K562 (cell line): Measurements from ENCODE around the gene FAM171A2. TPM values are rescaled to one million over a fixed set of nuclear protein-coding genes. Genes with fewer than 3 reads are reported as not detected.
A peak's percentile ranks its signal among the peaks of the same experiment; 100 is the strongest.

Experiments used
- FOXJ3 ChIP-seq: sonication (generic); formaldehyde crosslinking; IDR thresholded peaks from 2 replicates; pipeline ENCODE4 v1.4.0; 2020; ENCODE audit warnings: mild to moderate bottlenecking, missing genetic modification reagents
- GABPA ChIP-seq: fragments of 200-800 bp; sonication (Bioruptor generic); conservative IDR thresholded peaks from 2 replicates; pipeline ENCODE4 v1.6.1; 2016; ENCODE audit warnings: low read depth, missing genetic modification characterization, missing compliant biosample characterization
- HDAC8 ChIP-seq: fragments of 450-650 bp; IDR thresholded peaks from 2 replicates; pipeline ENCODE4 v1.6.1; 2016; ENCODE audit warnings: mild to moderate bottlenecking, missing genetic modification characterization, moderate library complexity, missing compliant biosample characterization
- ILK ChIP-seq: fragments of 450-650 bp; IDR thresholded peaks from 2 replicates; pipeline ENCODE4 v1.6.1; 2016; ENCODE audit warnings: missing genetic modification characterization, low read depth, mild to moderate bottlenecking, missing compliant biosample characterization, moderate library complexity, borderline replicate concordance
- KHSRP ChIP-seq: fragments of 450-650 bp; IDR thresholded peaks from 2 replicates; pipeline ENCODE4 v1.6.1; 2017
- LARP7 ChIP-seq: fragments of 450-650 bp; IDR thresholded peaks from 2 replicates; pipeline ENCODE4 v1.6.1; 2016
- NR1H2 ChIP-seq: sonication (generic); formaldehyde crosslinking; IDR thresholded peaks from 2 replicates; pipeline ENCODE4 v1.4.0; 2020; ENCODE audit warnings: mild to moderate bottlenecking, missing genetic modification reagents
- POLR2B ChIP-seq: fragments of 450-650 bp; IDR thresholded peaks from 2 replicates; pipeline ENCODE4 v1.6.1; 2018; ENCODE audit warnings: low read depth; ENCODE audit not compliant: partially characterized antibody
- RBM17 ChIP-seq: fragments of 200-400 bp; formaldehyde crosslinking; IDR thresholded peaks from 2 replicates; pipeline ENCODE4 v1.6.1; 2017; ENCODE audit warnings: low read depth, mild to moderate bottlenecking, low read length, borderline replicate concordance
- STAT5B ChIP-seq: fragments of 250-450 bp; sonication (Bioruptor Pico); IDR thresholded peaks from 2 replicates; pipeline ENCODE4 v1.8.0; 2021; ENCODE audit warnings: mild to moderate bottlenecking, inconsistent platforms
- ZNF134 ChIP-seq: fragments of 250-450 bp; sonication (Bioruptor Pico); conservative IDR thresholded peaks from 2 replicates; pipeline ENCODE4 v1.4.0; 2020
- ZNF165 ChIP-seq: fragments of 250-450 bp; sonication (Bioruptor Pico); IDR thresholded peaks from 2 replicates; pipeline ENCODE4 v1.4.0; 2020; ENCODE audit warnings: borderline replicate concordance
- polyA plus RNA-seq, 8 experiments: library from polyadenylated mRNA; depleted of rRNA in 4 of 8; stranded (reverse) in 5 of 8; unstranded in 3 of 8; fragments of >200 nt; fragmentation: Nextera tagmentation in 2 of 8; fragmentation: Illumina TruSeq in 1 of 8; extraction: Ambion mirVana in 2 of 8; extraction: Trizol in 1 of 8; gene quantifications; 2 replicates each; pipeline versions ENCODE4 v1.2.1 to v1.2.3, GENCODE V29; 2011 to 2014; ENCODE audit warnings: inconsistent platforms in 1 of 8, missing spikeins in 1 of 8
- total RNA-seq, 7 experiments: library from RNA; depleted of rRNA in 6 of 7; stranded (reverse); fragments of >200 nt in 6 of 7; fragmentation: Illumina TruSeq in 2 of 7; extraction: Trizol in 2 of 7; gene quantifications; 2 replicates each; pipeline versions ENCODE4 v1.2.1 to v1.2.3, GENCODE V29; 2011 to 2021; ENCODE audit warnings: low replicate concordance in 1 of 7
- TF ChIP-seq, protein P1 (sequence below): fragments of 450-650 bp; IDR thresholded peaks from 2 replicates; pipeline ENCODE4 v1.6.1; 2017; ENCODE audit warnings: antibody characterized with exemption, mild to moderate bottlenecking
- TF ChIP-seq, protein P2 (sequence below): sonication (generic); formaldehyde crosslinking; IDR thresholded peaks from 2 replicates; pipeline ENCODE4 v1.8.0; 2022; ENCODE audit warnings: missing genetic modification reagents, mild to moderate bottlenecking, moderate library complexity, borderline replicate concordance
- TF ChIP-seq, protein P3 (sequence below): fragments of 450-650 bp; IDR thresholded peaks from 2 replicates; pipeline ENCODE4 v1.6.1; 2016; ENCODE audit warnings: missing biosample characterization, missing genetic modification characterization
- TF ChIP-seq, protein P4 (sequence below): fragments of 250-450 bp; sonication (Bioruptor Pico); IDR thresholded peaks from 2 replicates; pipeline ENCODE4 v1.8.0; 2022; ENCODE audit warnings: inconsistent platforms
- TF ChIP-seq, protein P5 (sequence below): fragments of 250-450 bp; sonication (Bioruptor Pico); IDR thresholded peaks from 2 replicates; pipeline ENCODE4 v1.8.0; 2022; ENCODE audit warnings: moderate library complexity, mild to moderate bottlenecking, inconsistent platforms
- TF ChIP-seq, protein P6 (sequence below), 2 experiments: fragments of 450-650 bp in 1 of 2; sonication (generic) in 1 of 2; formaldehyde crosslinking; conservative IDR thresholded peaks; 2 replicates each; pipeline versions ENCODE4 v1.4.0 to v1.8.1; 2020 to 2022; ENCODE audit warnings: mild to moderate bottlenecking in 1 of 2, missing genetic modification reagents in 1 of 2

FAM171A2 gene
- total and polyA plus RNA-seq, 9 of the 15 experiments (the other 6 are each of a cell fraction or from before 2014, with no cell fraction given), result 0.10 to 10.2 (median 2.0) TPM; not detected in 1

DNA sequence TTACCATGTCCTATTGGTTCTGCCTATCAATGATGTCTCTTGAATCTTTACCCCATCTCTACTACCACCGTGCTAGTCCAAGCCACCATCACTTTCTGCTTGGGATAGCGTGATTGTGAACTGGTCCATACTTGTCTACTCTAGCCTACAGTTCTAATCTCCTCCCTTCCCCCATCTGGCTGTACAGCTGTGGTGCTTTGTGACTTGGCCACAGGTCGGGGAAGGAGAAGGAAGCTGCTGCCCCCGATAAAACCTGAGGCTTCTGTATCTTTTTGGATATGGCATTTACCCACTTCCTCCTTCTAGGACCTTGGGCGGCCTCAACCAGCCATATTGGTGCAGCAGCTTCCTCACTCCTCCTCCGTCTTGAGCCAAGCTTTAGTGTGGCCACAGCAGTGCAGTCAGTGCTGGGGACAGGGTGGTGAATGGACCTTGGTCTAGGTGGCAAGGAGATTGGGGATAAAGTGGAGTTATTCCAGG lies 26.1 kb upstream of the FAM171A2 start (continued):
- TF ChIP-seq, protein P1, sequence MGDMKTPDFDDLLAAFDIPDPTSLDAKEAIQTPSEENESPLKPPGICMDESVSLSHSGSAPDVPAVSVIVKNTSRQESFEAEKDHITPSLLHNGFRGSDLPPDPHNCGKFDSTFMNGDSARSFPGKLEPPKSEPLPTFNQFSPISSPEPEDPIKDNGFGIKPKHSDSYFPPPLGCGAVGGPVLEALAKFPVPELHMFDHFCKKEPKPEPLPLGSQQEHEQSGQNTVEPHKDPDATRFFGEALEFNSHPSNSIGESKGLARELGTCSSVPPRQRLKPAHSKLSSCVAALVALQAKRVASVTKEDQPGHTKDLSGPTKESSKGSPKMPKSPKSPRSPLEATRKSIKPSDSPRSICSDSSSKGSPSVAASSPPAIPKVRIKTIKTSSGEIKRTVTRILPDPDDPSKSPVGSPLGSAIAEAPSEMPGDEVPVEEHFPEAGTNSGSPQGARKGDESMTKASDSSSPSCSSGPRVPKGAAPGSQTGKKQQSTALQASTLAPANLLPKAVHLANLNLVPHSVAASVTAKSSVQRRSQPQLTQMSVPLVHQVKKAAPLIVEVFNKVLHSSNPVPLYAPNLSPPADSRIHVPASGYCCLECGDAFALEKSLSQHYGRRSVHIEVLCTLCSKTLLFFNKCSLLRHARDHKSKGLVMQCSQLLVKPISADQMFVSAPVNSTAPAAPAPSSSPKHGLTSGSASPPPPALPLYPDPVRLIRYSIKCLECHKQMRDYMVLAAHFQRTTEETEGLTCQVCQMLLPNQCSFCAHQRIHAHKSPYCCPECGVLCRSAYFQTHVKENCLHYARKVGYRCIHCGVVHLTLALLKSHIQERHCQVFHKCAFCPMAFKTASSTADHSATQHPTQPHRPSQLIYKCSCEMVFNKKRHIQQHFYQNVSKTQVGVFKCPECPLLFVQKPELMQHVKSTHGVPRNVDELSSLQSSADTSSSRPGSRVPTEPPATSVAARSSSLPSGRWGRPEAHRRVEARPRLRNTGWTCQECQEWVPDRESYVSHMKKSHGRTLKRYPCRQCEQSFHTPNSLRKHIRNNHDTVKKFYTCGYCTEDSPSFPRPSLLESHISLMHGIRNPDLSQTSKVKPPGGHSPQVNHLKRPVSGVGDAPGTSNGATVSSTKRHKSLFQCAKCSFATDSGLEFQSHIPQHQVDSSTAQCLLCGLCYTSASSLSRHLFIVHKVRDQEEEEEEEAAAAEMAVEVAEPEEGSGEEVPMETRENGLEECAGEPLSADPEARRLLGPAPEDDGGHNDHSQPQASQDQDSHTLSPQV, result peak; percentile 88
- no peak for TF ChIP-seq NR1H2 (CRISPR knock-in tag)
- TF ChIP-seq, protein P2, sequence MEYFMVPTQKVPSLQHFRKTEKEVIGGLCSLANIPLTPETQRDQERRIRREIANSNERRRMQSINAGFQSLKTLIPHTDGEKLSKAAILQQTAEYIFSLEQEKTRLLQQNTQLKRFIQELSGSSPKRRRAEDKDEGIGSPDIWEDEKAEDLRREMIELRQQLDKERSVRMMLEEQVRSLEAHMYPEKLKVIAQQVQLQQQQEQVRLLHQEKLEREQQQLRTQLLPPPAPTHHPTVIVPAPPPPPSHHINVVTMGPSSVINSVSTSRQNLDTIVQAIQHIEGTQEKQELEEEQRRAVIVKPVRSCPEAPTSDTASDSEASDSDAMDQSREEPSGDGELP (CRISPR knock-in tag), result peak; percentile 97
- TF ChIP-seq POLR2B, result no peak
- TF ChIP-seq, protein P3, sequence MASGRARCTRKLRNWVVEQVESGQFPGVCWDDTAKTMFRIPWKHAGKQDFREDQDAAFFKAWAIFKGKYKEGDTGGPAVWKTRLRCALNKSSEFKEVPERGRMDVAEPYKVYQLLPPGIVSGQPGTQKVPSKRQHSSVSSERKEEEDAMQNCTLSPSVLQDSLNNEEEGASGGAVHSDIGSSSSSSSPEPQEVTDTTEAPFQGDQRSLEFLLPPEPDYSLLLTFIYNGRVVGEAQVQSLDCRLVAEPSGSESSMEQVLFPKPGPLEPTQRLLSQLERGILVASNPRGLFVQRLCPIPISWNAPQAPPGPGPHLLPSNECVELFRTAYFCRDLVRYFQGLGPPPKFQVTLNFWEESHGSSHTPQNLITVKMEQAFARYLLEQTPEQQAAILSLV (tag), result no peak
- TF ChIP-seq HDAC8 (tag), result peak; percentile 38; the same call in 1 of the 2 replicates
- TF ChIP-seq ZNF134 (CRISPR knock-in tag), result no peak
- TF ChIP-seq GABPA (tag), result peak; percentile 60
- TF ChIP-seq RBM17, result no peak
- no peak for TF ChIP-seq ZNF165 (CRISPR knock-in tag)
- TF ChIP-seq, protein P4, sequence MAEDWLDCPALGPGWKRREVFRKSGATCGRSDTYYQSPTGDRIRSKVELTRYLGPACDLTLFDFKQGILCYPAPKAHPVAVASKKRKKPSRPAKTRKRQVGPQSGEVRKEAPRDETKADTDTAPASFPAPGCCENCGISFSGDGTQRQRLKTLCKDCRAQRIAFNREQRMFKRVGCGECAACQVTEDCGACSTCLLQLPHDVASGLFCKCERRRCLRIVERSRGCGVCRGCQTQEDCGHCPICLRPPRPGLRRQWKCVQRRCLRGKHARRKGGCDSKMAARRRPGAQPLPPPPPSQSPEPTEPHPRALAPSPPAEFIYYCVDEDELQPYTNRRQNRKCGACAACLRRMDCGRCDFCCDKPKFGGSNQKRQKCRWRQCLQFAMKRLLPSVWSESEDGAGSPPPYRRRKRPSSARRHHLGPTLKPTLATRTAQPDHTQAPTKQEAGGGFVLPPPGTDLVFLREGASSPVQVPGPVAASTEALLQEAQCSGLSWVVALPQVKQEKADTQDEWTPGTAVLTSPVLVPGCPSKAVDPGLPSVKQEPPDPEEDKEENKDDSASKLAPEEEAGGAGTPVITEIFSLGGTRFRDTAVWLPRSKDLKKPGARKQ, result no peak
- no peak for TF ChIP-seq ILK (tag)
- TF ChIP-seq, protein P5, sequence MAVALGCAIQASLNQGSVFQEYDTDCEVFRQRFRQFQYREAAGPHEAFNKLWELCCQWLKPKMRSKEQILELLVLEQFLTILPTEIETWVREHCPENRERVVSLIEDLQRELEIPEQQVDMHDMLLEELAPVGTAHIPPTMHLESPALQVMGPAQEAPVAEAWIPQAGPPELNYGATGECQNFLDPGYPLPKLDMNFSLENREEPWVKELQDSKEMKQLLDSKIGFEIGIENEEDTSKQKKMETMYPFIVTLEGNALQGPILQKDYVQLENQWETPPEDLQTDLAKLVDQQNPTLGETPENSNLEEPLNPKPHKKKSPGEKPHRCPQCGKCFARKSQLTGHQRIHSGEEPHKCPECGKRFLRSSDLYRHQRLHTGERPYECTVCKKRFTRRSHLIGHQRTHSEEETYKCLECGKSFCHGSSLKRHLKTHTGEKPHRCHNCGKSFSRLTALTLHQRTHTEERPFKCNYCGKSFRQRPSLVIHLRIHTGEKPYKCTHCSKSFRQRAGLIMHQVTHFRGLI (CRISPR knock-in tag), result no peak
- TF ChIP-seq, protein P6, sequence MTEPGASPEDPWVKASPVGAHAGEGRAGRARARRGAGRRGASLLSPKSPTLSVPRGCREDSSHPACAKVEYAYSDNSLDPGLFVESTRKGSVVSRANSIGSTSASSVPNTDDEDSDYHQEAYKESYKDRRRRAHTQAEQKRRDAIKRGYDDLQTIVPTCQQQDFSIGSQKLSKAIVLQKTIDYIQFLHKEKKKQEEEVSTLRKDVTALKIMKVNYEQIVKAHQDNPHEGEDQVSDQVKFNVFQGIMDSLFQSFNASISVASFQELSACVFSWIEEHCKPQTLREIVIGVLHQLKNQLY (CRISPR knock-in tag; conservative IDR thresholded peaks at IDR 0.05), result no peak
- no peak for TF ChIP-seq LARP7
- TF ChIP-seq STAT5B (CRISPR knock-in tag), result no peak
- no peak for TF ChIP-seq FOXJ3 (CRISPR knock-in tag)
- TF ChIP-seq KHSRP, result no peak
